ENCODE measurements around the gene PANX3.
A peak's percentile ranks its signal among the peaks of the same experiment; 100 is the strongest.

The PANX3 gene

GRCh38 chr11:124658986-124659385 lies 47.8 kb downstream of the PANX3 start:
- no peak for DNase-seq

- no peak for DNase-seq
Observed at GRCh38 chr11:124661553-124661952, 50.3 kb downstream of the PANX3 start.

GRCh38 chr11:124662106-124662505 lies 50.9 kb downstream of the PANX3 start:
- no peak for DNase-seq

DNA sequence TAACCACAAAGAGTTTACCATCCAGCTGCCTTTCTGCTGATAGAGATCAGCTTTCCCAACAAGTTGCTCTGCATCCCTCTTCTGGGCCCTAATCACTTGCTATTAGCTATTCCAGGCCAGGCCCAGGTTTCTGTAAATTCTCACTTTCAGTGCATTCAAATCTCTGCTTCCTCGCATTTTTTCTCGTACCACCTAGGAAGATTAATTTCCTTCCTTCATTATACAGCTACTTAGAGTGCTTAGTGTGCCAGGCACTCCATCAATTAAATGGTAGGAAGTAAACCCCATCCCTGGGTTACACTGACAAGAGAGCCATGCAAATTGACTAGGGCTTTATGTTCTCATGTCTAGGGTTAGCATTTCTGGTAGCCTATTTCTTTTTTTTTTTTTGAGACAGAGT lies 52.6 kb downstream of the PANX3 start:
- DNase-seq, result no peak

GRCh38 chr11:124667601-124668000 lies 56.4 kb downstream of the PANX3 start:
- no peak for DNase-seq

- peak; percentile 39 for DNase-seq
Observed at GRCh38 chr11:124669193-124669592, 58.0 kb downstream of the PANX3 start.
